Measurements from ENCODE around the gene NCEH1. TPM values are rescaled to one million over a fixed set of nuclear protein-coding genes. Genes with fewer than 3 reads are reported as not detected.

Gene NCEH1
- total and polyA plus RNA-seq, 2 of the 4 experiments (the other 2 are of a cell fraction) = 22.3 to 23.3 TPM

DNA sequence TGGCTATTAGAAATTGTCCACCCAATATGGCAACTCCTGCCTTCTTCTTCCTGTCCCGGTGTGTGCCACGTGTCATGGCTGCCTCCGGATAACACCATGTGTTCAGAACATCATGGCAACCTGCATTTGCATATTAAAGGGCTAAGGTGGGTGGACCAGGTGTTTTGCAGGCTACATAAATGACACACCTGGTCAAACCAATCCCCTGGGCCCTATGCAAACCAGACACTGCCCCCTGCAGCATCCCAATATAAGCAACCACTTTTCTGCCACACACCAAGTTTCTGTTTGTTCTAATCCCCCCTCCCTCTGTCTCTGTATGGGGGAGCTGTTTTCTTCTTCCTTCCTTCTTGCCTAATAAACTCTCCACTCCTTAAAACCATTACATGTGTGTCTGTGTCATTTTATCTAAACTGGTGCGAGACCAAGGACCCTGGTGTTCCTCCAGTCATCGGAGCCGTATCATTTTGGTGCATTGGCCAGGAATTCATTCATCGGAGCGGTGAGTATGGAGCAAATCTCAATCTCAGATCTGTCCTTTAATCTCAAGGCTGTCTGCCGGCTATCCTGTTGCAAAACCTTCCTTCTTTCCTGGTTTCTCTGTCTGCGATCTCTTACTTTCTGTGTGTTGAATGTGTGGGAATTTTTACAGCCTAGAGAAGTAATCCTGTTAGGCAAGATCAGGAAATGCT is 44.5 kb downstream of the NCEH1 start:
- Histone ChIP-seq H3K23ac (ENCODE audit: low read depth, low read length) (no peak overlapping the region), H3K9me3 (ENCODE audit: control insufficient read depth, insufficient read depth, low read length) (no peaks in the 10 kb centered on the region), H3K4me1 (ENCODE audit: control insufficient read depth, insufficient read depth, low read length) (0 out of 2 replicates have a peak, but pooled peaks cover 2% of the 10 kb centered on the region), H2BK120ac (ENCODE audit: low read depth, low read length) (no peak overlapping the region), H2BK5ac (ENCODE audit: low read depth, low read length, poor library complexity, severe bottlenecking) (no peak overlapping the region), H2BK15ac (ENCODE audit: low read depth, low read length) (0 out of 3 replicates have a peak overlapping the region, but pooled peaks have one; percentile 39), H3K4me2 (ENCODE audit: low read depth, low read length) (no peak overlapping the region), H4K8ac (ENCODE audit: low read depth in 2 of 2, low read length in 2 of 2) (peak overlapping the region in 1 of 2 experiments; percentile 53; a peak in 1 of 4 replicates), H2AK9ac (replicated peaks; ENCODE audit: low read depth, low read length, poor library complexity) (no peak overlapping the region), H2AFZ (replicated peaks; ENCODE audit: low read length, poor library complexity) (no peak overlapping the region), H3K27ac (ENCODE audit: insufficient read depth, low read length) (no peak overlapping the region), H3K4ac (ENCODE audit: low read depth, low read length) (no peak overlapping the region), H3K36me3 (ENCODE audit: control insufficient read depth, insufficient read depth, low read length) (no peaks in the 10 kb centered on the region), H3K14ac (replicated peaks; ENCODE audit: low read depth, low read length) (no peak overlapping the region), H4K91ac (ENCODE audit: insufficient read depth, low read depth, low read length) (no peak overlapping the region), H3K79me1 (ENCODE audit: low read depth in 1 of 2, low read length in 2 of 2) (peaks cover 22 to 35% of the 10 kb centered on the region in 2 experiments), H3K56ac (ENCODE audit: extremely low read depth, insufficient read depth, low read length) (no peak overlapping the region), H2AK5ac (ENCODE audit: low read depth, low read length) (no peak overlapping the region), H3K4me3 (ENCODE audit: insufficient read depth, low read depth, low read length) (no peak overlapping the region), H3K9ac (ENCODE audit: low read depth, low read length) (no peak overlapping the region), H4K5ac (ENCODE audit: low read depth, low read length) (no peak overlapping the region), H3K9me1 (ENCODE audit: insufficient read depth, low read length) (no peaks in the 10 kb centered on the region), H3K18ac (ENCODE audit: low read depth, low read length) (no peak overlapping the region), H3K27me3 (ENCODE audit: control insufficient read depth, insufficient read depth, low read length) (no peaks in the 10 kb centered on the region), H4K20me1 (ENCODE audit: insufficient read depth, low read length) (0 out of 2 replicates have a peak, but pooled peaks cover 5% of the 10 kb centered on the region), H2BK20ac (ENCODE audit: low read depth, low read length) (no peak overlapping the region)
- ATAC-seq (ENCODE audit: low read depth) (peak; percentile 18), DNase-seq (no peak)
- no TSS peak for BruUV-seq (replicated peaks)
- no peak for TF ChIP-seq BHLHE40 (IDR thresholded peaks at IDR 0.05; ENCODE audit: low read depth, low read length)
- peak; percentile 32 for TF ChIP-seq RAD21 (IDR thresholded peaks at IDR 0.05; ENCODE audit: low read length)
- TF ChIP-seq SMC3 (IDR thresholded peaks at IDR 0.05; ENCODE audit: low read depth, low read length) = 0 out of 2 replicates have a peak, but pooled peaks have one; percentile 24
- TF ChIP-seq, protein P1, sequence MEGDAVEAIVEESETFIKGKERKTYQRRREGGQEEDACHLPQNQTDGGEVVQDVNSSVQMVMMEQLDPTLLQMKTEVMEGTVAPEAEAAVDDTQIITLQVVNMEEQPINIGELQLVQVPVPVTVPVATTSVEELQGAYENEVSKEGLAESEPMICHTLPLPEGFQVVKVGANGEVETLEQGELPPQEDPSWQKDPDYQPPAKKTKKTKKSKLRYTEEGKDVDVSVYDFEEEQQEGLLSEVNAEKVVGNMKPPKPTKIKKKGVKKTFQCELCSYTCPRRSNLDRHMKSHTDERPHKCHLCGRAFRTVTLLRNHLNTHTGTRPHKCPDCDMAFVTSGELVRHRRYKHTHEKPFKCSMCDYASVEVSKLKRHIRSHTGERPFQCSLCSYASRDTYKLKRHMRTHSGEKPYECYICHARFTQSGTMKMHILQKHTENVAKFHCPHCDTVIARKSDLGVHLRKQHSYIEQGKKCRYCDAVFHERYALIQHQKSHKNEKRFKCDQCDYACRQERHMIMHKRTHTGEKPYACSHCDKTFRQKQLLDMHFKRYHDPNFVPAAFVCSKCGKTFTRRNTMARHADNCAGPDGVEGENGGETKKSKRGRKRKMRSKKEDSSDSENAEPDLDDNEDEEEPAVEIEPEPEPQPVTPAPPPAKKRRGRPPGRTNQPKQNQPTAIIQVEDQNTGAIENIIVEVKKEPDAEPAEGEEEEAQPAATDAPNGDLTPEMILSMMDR (conservative IDR thresholded peaks at IDR 0.05; ENCODE audit: low read depth, low read length) = peak; percentile 31; the same call in 1 of the 2 replicates
- TF ChIP-seq MAZ (IDR thresholded peaks at IDR 0.05; ENCODE audit: borderline replicate concordance, low read depth, low read length) = no peak
- POLR2A ChIA-PET (ENCODE audit: unreplicated experiment) = interaction anchor here (0.6 kb wide), 1 partner anchor 10 kb away, joined by 3 read pairs; no protein-coding TSS in a partner anchor
- dilution Hi-C loops (cut with HindIII; ENCODE audit: low sequenced_read_pairs, unreplicated experiment) (no loop called here), intact Hi-C loops (cut with micrococcal nuclease) (loop anchor here (1.0 to 5.0 kb wide), 2 partner anchors 319 to 334 kb away; no protein-coding TSS in a partner anchor), in situ Hi-C loops (cut with MboI; ENCODE audit: low sequenced_read_pairs) (loop anchor here (10.0 kb wide), 1 partner anchor 302 kb away; no protein-coding TSS in a partner anchor)
- CTCF ChIA-PET = interaction anchor here (0.6 to 1.2 kb wide), 5 partner anchors 8 to 189 kb away, joined by 3 to 4 read pairs (median 4); no protein-coding TSS in a partner anchor
- 93% methylated on average over 5 of the region's 10 CpGs; no CpG with 5 or more reads in 1 of the 2 experiments for WGBS, 2 experiments (ENCODE audit: extremely low coverage in 2 of 2, insufficient read length in 1 of 2)

Measured in IMR-90 (cell line).